A549 (cell line): ENCODE measurements around the gene FHIT.

ENCODE experiments used
- CHD2 ChIP-seq: fragments of 150-350 bp; IDR thresholded peaks from 2 replicates; pipeline ENCODE4 v1.6.1; 2014; ENCODE audit warnings: low read length; ENCODE audit not compliant: partially characterized antibody
- CHD4 ChIP-seq: fragments of 200-600 bp; sonication (generic); IDR thresholded peaks from 2 replicates; pipeline ENCODE4 v1.6.1; 2016; ENCODE audit warnings: antibody characterized with exemption, mild to moderate bottlenecking, borderline replicate concordance
- CTCF ChIP-seq: fragments of >200 bp; sonication (Bioruptor Twin); formaldehyde crosslinking; IDR thresholded peaks from 3 replicates; pipeline ENCODE4 v1.5.1; 2016
- HDAC2 ChIP-seq: fragments of 200-600 bp; sonication (generic); IDR thresholded peaks from 2 replicates; pipeline ENCODE4 v1.6.1; 2016
- HOXA7 ChIP-seq: fragments of 250-450 bp; sonication (Bioruptor Pico); IDR thresholded peaks from 2 replicates; pipeline ENCODE4 v1.5.0; 2020; ENCODE audit warnings: mild to moderate bottlenecking, moderate library complexity
- JUN ChIP-seq, 2 experiments: fragments of >200 bp; sonication (Bioruptor Twin); formaldehyde crosslinking; IDR thresholded peaks; 2 replicates in 1 of 2; 3 replicates in 1 of 2; pipeline ENCODE4 v1.6.1; 2016 to 2017
- NPAS2 ChIP-seq: fragments of 250-450 bp; sonication (Bioruptor Pico); IDR thresholded peaks from 2 replicates; pipeline ENCODE4 v1.8.0; 2022; ENCODE audit warnings: mild to moderate bottlenecking, moderate library complexity, borderline replicate concordance
- POLR2A ChIP-seq: IDR thresholded peaks from 2 replicates; pipeline ENCODE4 v1.6.1; 2012; ENCODE audit warnings: mild to moderate bottlenecking, low read length
- RAD21 ChIP-seq, 2 experiments: fragments of >200 bp in 1 of 2; sonication (Bioruptor Twin) in 1 of 2; formaldehyde crosslinking in 1 of 2; IDR thresholded peaks in 1 of 2; conservative IDR thresholded peaks in 1 of 2; 2 replicates in 1 of 2; 3 replicates in 1 of 2; pipeline ENCODE4 v1.6.1; 2012 to 2018; ENCODE audit warnings: inconsistent platforms in 1 of 2
- REST ChIP-seq: fragments of 200-600 bp; sonication (generic); IDR thresholded peaks from 2 replicates; pipeline ENCODE4 v1.6.1; 2016; ENCODE audit warnings: antibody characterized with exemption, mild to moderate bottlenecking, moderate library complexity
- ZSCAN20 ChIP-seq: fragments of 250-450 bp; sonication (Bioruptor Pico); IDR thresholded peaks from 2 replicates; pipeline ENCODE4 v1.8.0; 2022; ENCODE audit warnings: mild to moderate bottlenecking, moderate library complexity

GRCh38 chr3:61008998-61009380 lies 242.3 kb downstream of the FHIT start:
- TF ChIP-seq POLR2A, result no peak
- TF ChIP-seq CHD4, result no peak
- TF ChIP-seq HOXA7 (CRISPR knock-in tag), result no peak
- no peak for TF ChIP-seq CTCF
- TF ChIP-seq JUN (IDR thresholded peaks at IDR 0.05), result no peak
- no peak for TF ChIP-seq HDAC2
- TF ChIP-seq RAD21 (conservative IDR thresholded peaks at IDR 0.05 in 1 of 2, IDR thresholded peaks at IDR 0.05 in 1 of 2), result no peak
- TF ChIP-seq NPAS2 (CRISPR knock-in tag), result no peak
- no peak for TF ChIP-seq REST
- no peak for TF ChIP-seq CHD2
- no peak for TF ChIP-seq ZSCAN20
